Astrocyte of the cerebellum (primary cell): ENCODE results near the gene LUC7L2.
"Not testable (repeated sequence)": the region's sequence is repeated elsewhere in the genome, so short reads cannot be mapped to it uniquely, and the experiment has no call there.

Experiments
- DNase-seq: peaks from one replicate; pipeline ENCODE4 v3.0.0-alpha.2; 2011; ENCODE audit warnings: low read depth
- H3K4me3 ChIP-seq: 2 replicates; pipeline ENCODE4 v1.5.1; 2011; ENCODE audit warnings: mild to moderate bottlenecking, low read depth, low read length, moderate library complexity
- CTCF ChIP-seq: IDR thresholded peaks from 2 replicates; pipeline ENCODE4 v1.5.1; 2012; ENCODE audit warnings: low read length, low read depth, moderate library complexity, mild to moderate bottlenecking; ENCODE audit errors: missing control alignments
- in situ Hi-C: cut with HindIII; loops from 2 replicates; pipeline ENCODE4 v1.10.0; 2017; ENCODE audit warnings: low sequenced_read_pairs

Gene LUC7L2

GRCh38 chr7:139330333-139331030 is 29.2 kb upstream of the LUC7L2 start:
- TF ChIP-seq CTCF = no peak
- in situ Hi-C loops = no loop called here
- H3K4me3 ChIP-seq = no peak overlapping the region
- DNase-seq = no peak

DNA sequence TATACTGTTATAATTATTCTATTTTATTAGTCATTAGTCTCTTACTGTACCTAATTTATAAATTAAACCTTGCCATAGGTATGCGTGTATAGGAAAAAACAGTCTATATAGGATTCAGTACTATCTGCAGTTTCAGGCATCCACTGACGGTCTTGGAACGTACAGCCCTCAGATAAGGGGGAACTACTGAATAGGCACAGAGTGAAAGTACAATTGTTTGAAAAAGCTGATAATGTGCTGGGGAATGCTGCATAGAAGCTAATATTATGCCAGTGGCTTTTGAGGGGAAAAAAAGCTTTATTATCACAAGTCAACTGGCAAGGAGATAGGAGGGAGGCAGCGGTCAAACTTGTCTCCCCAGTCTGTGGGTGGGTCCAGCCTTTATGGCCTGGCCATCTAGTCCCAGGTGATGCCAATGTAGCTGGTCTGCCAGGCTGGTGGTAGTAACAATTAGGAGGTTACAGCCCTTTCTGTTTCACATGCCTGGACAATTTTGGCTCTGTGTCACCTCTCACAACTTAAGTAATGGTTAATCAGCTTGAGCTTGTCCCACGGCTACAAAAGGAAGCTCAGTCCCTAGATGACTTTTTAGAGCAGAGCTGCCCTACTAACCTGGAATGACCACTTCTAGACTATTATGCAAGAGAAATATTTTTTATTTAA is 26.9 kb upstream of the LUC7L2 start:
- in situ Hi-C loops = no loop called here
- no peak for DNase-seq
- H3K4me3 ChIP-seq = no peak overlapping the region
- no peak for TF ChIP-seq CTCF

DNA sequence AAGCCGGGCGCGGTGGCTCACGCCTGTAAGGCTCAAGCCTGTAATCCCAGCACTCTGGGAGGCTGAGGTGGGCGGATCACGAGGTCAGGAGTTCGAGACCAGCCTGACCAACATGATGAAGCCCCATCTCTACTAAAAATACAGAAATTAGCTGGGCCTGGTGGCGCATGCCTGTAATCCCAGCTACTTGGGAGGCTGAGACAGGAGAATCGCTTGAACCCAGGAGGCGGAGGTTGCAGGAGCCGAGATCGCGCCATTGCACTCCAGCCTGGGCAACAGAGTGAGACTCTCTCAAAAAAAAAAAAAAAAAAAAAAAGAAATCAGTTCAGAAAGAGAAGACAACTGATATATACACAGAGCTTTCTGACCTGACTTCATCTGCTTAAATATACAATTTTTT is 26.3 kb upstream of the LUC7L2 start:
- DNase-seq, in situ Hi-C loops: not testable (repeated sequence)

DNA sequence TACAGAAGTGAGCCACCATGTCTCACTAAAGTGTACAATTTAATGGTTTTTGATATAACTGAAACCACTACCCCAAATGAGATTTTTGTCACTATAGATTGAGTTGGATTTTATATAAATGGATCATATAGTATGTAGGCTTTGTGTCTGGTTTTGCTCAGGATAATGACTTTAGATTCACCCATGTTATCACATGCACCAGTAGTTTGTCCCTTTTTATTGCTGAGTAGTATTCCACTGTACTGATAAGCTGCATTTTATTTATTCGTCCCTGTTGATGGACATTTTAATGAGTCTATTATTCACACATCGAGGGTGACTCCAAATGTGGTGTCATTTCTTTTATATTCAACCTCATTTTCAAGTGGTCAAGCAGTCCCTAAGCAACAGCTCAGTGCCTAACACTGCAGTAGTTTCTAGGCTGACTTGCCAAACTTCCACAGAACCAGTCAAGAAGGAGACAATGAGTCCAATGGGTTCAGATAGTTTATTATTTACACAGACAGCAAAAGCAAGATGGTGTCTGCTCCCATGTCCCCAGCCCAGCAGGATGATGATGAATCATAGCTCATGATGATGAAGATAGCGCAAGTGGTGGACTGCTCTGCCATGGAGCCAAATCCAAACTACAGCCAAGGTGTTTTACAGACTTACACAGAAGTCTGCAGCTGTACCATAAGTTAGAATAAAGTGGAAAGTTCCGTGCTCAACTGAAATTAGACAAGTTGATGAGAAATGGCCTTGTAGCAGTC is 25.1 kb upstream of the LUC7L2 start:
- TF ChIP-seq CTCF = no peak
- in situ Hi-C loops = no loop called here
- DNase-seq = no peak
- no peak overlapping the region for H3K4me3 ChIP-seq

More for the DNA sequence above, 26.3 kb upstream of the LUC7L2 start:
- not testable (repeated sequence) for H3K4me3 ChIP-seq

GRCh38 chr7:139339025-139339424 is 20.7 kb upstream of the LUC7L2 start:
- no peak overlapping the region for H3K4me3 ChIP-seq
- in situ Hi-C loops = no loop called here
- TF ChIP-seq CTCF = no peak
- no peak for DNase-seq

- in situ Hi-C loops = no loop called here
- peak overlapping the region; percentile 93 for H3K4me3 ChIP-seq
- DNase-seq = no peak
- TF ChIP-seq CTCF = no peak
Observed at GRCh38 chr7:139339698-139340036, 20.0 kb upstream of the LUC7L2 start.
